Effector memory CD4-positive, alpha-beta T cell (primary cell): ENCODE data around the gene CARD6.
"Not testable (repeated sequence)": the region's sequence is repeated elsewhere in the genome, so short reads cannot be mapped to it uniquely, and the experiment has no call there.

Experiments
- DNase-seq, 3 donors: peaks; one replicate each; pipeline ENCODE4 v3.0.0-alpha.2; 2020
- H3K27ac ChIP-seq: 2 replicates; pipeline ENCODE4 v1.7.0; 2013; ENCODE audit warnings: mild to moderate bottlenecking, low read length, moderate library complexity; ENCODE audit not compliant: insufficient read depth, poor library complexity, severe bottlenecking
- H3K27me3 ChIP-seq: replicated peaks from 2 replicates; pipeline ENCODE4 v1.7.0; 2013; ENCODE audit warnings: mild to moderate bottlenecking, low read length; ENCODE audit not compliant: insufficient read depth, control insufficient read depth, poor library complexity, severe bottlenecking
- H3K36me3 ChIP-seq: 2 replicates; pipeline ENCODE4 v1.7.0; 2013; ENCODE audit warnings: mild to moderate bottlenecking, low read length, moderate library complexity; ENCODE audit not compliant: control insufficient read depth, insufficient read depth
- H3K4me1 ChIP-seq: 2 replicates; pipeline ENCODE4 v1.7.0; 2013; ENCODE audit warnings: low read length, mild to moderate bottlenecking; ENCODE audit not compliant: control insufficient read depth, insufficient read depth, poor library complexity, severe bottlenecking
- H3K4me3 ChIP-seq: 2 replicates; pipeline ENCODE4 v1.7.0; 2013; ENCODE audit warnings: low read length, low read depth, mild to moderate bottlenecking; ENCODE audit not compliant: insufficient read depth, poor library complexity, severe bottlenecking
- H3K9me3 ChIP-seq: 2 replicates; pipeline ENCODE4 v1.7.0; 2013; ENCODE audit warnings: mild to moderate bottlenecking, low read length, moderate library complexity; ENCODE audit not compliant: control insufficient read depth

The CARD6 gene

DNA sequence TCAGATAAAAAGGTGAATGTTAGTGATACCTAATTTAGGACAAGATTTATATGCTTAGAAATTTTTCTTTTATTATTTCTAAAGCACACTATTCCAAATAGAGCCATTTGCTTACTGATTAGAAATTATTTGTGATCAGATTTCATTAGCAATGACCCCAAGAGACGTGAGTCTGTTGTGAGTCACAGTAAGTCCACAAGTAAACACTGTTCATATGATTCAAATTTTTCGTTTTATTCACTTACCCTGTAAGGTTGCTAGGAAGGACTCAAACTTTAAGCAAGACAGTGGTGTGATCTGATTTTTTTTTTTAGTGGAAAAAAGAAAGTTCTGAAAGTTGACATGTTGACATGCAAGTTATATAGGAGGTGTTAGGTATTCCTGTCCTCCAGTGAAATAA is 1.2 kb downstream of the CARD6 start:
- Histone ChIP-seq H3K4me1 (peaks cover 6% of the 10 kb centered on the region), H3K27me3 (no peaks in the 10 kb centered on the region), H3K27ac (no peak overlapping the region), H3K36me3 (no peaks in the 10 kb centered on the region), H3K9me3 (no peaks in the 10 kb centered on the region), H3K4me3 (no peak overlapping the region)
- DNase-seq = no peak

DNA sequence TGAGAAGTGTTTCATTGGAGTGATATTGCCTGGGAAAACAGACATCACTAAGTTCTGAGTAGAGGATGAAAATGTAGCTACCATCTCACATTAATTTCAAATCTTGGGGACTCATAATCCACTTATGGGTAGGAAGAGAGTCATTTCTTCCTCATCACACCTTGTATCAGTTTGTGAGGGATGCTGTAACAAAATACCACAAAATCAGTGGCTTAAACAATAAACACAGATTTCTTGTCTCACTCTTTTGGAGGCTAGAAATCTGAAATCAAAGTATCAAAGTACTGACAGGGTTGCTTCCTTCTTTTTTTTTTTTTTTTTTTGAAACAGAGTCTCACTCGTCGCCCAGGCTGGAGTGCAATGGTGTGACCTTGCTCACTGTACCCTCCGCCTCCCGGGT is 3.4 kb downstream of the CARD6 start:
- Histone ChIP-seq H3K36me3 (no peaks in the 10 kb centered on the region), H3K27me3 (no peaks in the 10 kb centered on the region), H3K27ac (no peak overlapping the region), H3K9me3 (no peaks in the 10 kb centered on the region), H3K4me3 (no peak overlapping the region), H3K4me1 (no peaks in the 10 kb centered on the region)
- DNase-seq = no peak

DNA sequence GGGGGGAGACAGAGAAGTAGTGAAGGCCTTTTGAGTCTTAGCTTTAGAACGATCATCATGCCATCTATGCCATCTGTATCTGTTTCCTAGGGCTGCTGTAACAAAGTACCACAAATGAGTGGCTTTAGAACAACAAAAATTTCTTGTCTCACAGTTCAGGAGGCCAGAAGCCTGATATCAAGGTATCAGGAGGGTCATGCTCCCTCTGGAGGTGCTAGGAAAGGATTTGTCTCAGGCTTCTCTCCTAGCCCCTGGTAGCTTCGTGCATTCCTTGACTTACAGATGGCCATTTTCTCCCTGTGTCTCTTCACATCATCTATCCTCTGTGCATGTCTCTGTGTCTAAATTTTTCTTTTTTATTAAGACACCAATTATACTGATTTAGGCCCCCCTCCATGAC is 5.2 kb downstream of the CARD6 start:
- Histone ChIP-seq H3K4me1 (no peaks in the 10 kb centered on the region), H3K4me3 (no peak overlapping the region), H3K36me3 (no peaks in the 10 kb centered on the region), H3K9me3 (no peaks in the 10 kb centered on the region), H3K27ac (no peak overlapping the region), H3K27me3 (no peaks in the 10 kb centered on the region)
- DNase-seq = no peak

DNA sequence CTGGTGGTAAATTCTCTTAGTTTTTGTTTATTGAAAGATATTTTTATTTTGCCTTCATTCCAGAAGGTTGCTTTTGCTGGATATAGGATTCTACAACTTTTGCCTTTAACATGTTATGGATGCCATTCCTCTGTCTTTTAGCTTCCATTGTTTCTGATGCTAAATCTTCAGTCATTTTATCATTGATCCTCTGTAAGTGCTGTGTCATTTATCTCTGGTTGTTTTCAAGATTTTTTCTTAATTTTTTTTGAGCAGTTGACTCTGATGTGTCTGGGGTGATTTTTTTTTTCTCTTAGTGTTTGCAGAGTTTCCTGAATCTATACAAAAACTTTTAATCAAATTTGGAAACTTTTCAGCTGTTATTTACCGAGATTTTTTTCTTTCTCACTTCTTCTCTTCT is 6.4 kb downstream of the CARD6 start:
- Histone ChIP-seq H3K4me1 (no peaks in the 10 kb centered on the region), H3K27me3 (no peaks in the 10 kb centered on the region), H3K36me3 (no peaks in the 10 kb centered on the region), H3K27ac (no peak overlapping the region), H3K4me3 (no peak overlapping the region), H3K9me3 (no peaks in the 10 kb centered on the region)
- DNase-seq = no peak

DNA sequence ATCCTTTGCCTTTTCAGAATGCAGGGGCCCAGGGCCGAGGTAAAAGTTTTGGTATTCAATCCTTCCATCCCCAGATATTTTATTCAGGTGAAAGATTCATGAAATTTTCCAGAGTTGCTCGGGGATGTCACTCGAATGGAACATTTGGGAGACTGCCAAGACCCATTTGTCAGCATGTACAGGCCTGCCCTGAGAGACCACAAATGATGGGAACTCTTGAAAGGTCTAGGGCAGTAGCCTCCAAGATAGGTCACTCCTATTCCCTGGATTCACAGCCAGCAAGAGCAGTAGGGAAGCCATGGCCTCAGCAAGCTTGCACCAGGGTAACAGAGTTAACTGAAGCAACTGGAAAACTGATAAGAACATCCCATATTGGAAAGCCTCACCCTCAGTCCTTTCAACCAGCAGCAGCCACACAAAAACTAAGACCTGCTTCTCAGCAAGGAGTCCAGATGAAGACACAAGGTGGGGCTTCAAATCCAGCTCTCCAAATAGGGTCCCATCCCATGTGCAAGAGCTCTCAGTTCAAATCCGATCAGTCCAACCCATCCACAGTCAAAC is 12.5 kb downstream of the CARD6 start:
- Histone ChIP-seq H3K27me3 (no peaks in the 10 kb centered on the region), H3K27ac (no peak overlapping the region), H3K9me3 (no peaks in the 10 kb centered on the region), H3K4me3 (no peak overlapping the region), H3K4me1 (no peaks in the 10 kb centered on the region), H3K36me3 (no peaks in the 10 kb centered on the region)
- DNase-seq = no peak

DNA sequence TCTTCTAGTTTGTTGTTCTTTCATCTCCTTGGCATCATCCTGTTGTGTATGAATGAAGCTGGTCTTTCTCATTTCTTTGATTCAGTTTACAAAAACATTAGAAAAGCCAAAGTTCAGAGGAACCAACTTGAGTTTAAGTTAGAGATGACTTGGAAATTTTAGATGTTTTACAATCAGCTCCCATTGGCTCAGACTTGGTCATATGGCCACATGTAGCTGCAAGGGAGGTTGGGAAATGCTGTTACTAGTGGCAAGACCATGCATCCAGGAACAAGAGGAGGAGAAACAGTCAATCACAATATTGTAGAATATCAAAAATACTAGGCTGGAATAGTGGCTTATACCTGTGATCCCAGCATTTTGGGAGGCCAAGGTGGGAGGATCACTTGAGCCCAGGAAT is 19.5 kb downstream of the CARD6 start:
- Histone ChIP-seq H3K27me3 (no peaks in the 10 kb centered on the region), H3K27ac (no peak overlapping the region), H3K4me1 (no peaks in the 10 kb centered on the region), H3K36me3 (no peaks in the 10 kb centered on the region), H3K4me3 (no peak overlapping the region), H3K9me3 (no peaks in the 10 kb centered on the region)
- no peak for DNase-seq

DNA sequence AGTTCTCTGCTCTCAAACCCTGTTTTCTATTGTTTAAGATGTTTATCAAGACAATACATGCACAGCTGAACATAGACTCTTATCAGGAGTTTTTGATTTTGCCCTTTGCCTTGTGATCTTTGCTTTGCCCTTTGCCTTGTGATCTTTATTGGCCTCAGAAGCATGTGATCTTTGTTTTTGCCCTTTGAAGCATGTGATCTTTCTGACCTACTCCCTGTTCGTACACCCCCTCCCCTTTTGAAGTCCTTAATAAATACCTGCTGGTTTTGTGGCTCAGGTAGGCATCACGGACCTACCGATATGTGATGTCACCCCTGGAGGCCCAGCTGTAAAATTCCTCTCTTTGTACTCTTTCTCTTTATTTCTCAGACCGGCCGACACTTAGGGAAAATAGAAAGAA is 23.8 kb downstream of the CARD6 start:
- H3K4me1 ChIP-seq, DNase-seq, H3K4me3 ChIP-seq, H3K36me3 ChIP-seq, H3K9me3 ChIP-seq, H3K27me3 ChIP-seq, H3K27ac ChIP-seq: not testable (repeated sequence)

DNA sequence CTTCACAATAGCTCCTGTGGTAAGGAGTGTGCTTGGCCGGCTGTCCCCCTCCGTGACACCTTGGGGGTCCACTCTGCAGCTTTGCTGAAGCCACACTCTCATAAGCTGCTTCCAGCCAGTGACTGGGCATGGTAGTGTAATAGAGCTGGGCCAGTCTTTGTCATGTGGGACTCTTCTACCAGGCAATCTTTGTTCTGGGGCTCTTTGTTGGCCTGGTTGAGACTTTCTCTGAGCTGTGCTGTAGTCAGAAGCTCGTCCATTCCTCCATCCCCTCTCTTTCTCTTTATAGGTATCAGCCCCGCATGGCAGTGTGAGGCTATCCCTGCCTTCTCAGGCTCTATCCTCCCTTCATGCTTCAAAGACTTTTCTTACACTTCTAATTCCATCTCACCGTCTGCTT is 25.7 kb downstream of the CARD6 start:
- H3K27me3 ChIP-seq = no peaks in the 10 kb centered on the region
- H3K4me3 ChIP-seq = no peak overlapping the region
- H3K9me3 ChIP-seq = no peaks in the 10 kb centered on the region
- no peaks in the 10 kb centered on the region for H3K4me1 ChIP-seq
- no peaks in the 10 kb centered on the region for H3K36me3 ChIP-seq
- no peak for DNase-seq
- no peak overlapping the region for H3K27ac ChIP-seq

DNA sequence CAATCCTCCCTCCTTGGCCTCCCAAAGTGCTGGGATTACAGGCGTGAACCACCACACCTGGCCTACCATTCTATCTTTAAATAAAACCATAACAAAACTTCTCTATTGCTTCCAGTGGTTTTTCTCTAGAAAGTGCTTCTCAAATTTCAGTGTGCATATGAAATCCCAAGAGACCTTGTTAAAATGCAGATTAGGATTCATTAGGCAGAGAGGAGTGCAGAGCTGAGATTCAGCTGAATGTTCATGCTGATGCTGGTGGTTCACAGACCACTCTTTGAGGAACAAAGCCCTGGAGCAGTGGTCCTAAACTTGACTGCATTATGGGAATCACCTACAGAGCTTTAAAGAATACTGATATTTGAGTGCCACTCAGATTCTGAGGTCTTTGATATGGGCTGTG is 28.2 kb downstream of the CARD6 start:
- no peak overlapping the region for H3K27ac ChIP-seq
- H3K36me3 ChIP-seq = no peaks in the 10 kb centered on the region
- no peak for DNase-seq
- no peak overlapping the region for H3K4me3 ChIP-seq
- no peaks in the 10 kb centered on the region for H3K27me3 ChIP-seq
- H3K9me3 ChIP-seq = no peaks in the 10 kb centered on the region
- H3K4me1 ChIP-seq = no peaks in the 10 kb centered on the region

DNA sequence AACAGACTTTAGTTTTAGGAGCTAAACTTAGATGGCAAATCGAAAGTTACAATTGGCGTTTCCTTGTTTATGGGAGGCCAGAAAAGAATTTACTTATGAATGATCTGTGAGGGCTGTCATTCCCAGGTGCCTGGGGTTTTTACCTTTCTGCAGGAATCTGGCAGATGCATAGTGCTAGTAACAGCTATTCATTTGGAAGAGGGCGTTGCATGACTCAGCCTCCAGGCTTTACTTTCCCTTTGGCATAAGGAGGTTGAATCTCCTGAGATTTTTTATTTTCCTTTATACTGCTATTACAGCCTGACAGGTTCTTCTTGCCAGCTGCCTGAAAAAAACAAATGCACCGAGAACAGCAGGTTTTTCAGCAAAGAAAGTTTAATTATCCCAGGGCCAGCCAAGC is 30.0 kb downstream of the CARD6 start:
- H3K27ac ChIP-seq = no peak overlapping the region
- no peaks in the 10 kb centered on the region for H3K4me1 ChIP-seq
- H3K4me3 ChIP-seq = no peak overlapping the region
- no peaks in the 10 kb centered on the region for H3K36me3 ChIP-seq
- no peaks in the 10 kb centered on the region for H3K27me3 ChIP-seq
- DNase-seq = no peak
- H3K9me3 ChIP-seq = no peaks in the 10 kb centered on the region

DNA sequence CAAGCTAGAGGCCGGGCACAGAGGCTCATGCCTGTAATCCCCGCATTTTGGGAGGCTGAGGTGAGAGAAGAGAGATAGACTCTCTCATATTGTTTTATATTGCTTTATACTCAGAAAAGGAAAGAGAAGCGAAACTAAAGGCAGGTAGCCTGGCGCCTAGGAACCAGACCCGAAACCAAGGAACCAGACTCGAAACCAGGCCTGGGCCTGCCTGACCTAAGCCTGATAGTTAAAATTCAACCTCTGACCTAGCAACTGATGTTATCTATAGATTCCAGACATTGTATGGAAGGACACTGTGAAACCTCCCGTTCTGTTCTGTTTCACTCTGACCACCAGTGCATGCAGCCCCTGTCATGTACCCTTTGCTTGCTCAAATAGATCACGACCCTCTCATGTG is 31.1 kb downstream of the CARD6 start:
- not testable (repeated sequence) for H3K27ac ChIP-seq, H3K9me3 ChIP-seq, H3K4me1 ChIP-seq, DNase-seq, H3K36me3 ChIP-seq, H3K27me3 ChIP-seq, H3K4me3 ChIP-seq
